ENCODE measurements around the gene RNF213.

GRCh38 chr17:80431246-80432195 is 170.9 kb downstream of the RNF213 start:
- no peak for TF ChIP-seq EZH2 (optimal IDR thresholded peaks at IDR 0.05; ENCODE audit: low read depth, low read length)
- no peak for TF ChIP-seq CTCF (IDR thresholded peaks at IDR 0.05; ENCODE audit: low read length)
